Esophagus squamous epithelium (tissue), 4 donors: ENCODE measurements around the gene DDR2.

Experiments
- CTCF ChIP-seq, 6 experiments: fragments of 450-650 bp in 4 of 6; fragments of 200-600 bp in 2 of 6; sonication (generic) in 2 of 6; IDR thresholded peaks; one replicate each; pipeline ENCODE4 v1.5.1; 2016 to 2019; ENCODE audit warnings: antibody characterized with exemption in 6 of 6, mild to moderate bottlenecking in 4 of 6, moderate library complexity in 4 of 6
- POLR2A ChIP-seq, 4 donors: fragments of 450-650 bp; IDR thresholded peaks; one replicate each; pipeline ENCODE4 v1.6.1; 2017; ENCODE audit warnings: antibody characterized with exemption in 4 of 4, mild to moderate bottlenecking in 4 of 4, moderate library complexity in 3 of 4

DNA sequence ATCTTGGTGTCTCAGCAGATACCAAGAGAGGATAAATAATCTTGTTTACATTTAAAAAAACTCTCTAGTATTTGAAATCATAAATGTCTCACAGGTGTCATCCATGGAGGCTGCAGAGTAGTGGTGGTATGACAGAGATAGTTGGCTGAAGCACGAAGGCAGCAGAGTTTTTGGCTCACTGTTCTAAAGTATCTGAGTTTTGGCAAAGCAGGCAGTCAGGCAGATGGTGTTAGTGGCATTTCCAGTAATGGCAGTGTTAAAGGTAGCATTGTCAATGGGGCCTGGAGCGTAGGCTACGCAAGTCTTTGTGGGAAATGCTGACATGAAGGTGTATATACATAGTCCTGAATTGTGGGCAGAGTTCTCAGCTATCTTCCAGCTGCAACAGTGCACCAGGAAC is 89.8 kb downstream of the DDR2 start:
- no peak for TF ChIP-seq CTCF (IDR thresholded peaks at IDR 0.05)
- no peak for TF ChIP-seq POLR2A (IDR thresholded peaks at IDR 0.05)
